Epidermal melanocyte (primary cell): Measurements from ENCODE around the gene PPP1R36.
"Not testable (repeated sequence)": the region's sequence is repeated elsewhere in the genome, so short reads cannot be mapped to it uniquely, and the experiment has no call there.

Experiments used
- DNase-seq: peaks from one replicate; pipeline ENCODE4 v3.0.0; 2011; ENCODE audit warnings: low spot score; ENCODE audit not compliant: insufficient read length

The PPP1R36 gene

GRCh38 chr14:64549791-64550620 lies at the start of gene PPP1R36:
Gene PPP1R36 (plus strand): TSS chr14:64549961. CDS start chr14:64549998, 37 bp downstream.
- no peak for DNase-seq

- DNase-seq: no peak
Observed at GRCh38 chr14:64500088-64500487, 49.7 kb upstream of the PPP1R36 start.

- DNase-seq: no peak
Observed at GRCh38 chr14:64501411-64502171, 48.2 kb upstream of the PPP1R36 start.

GRCh38 chr14:64502456-64502855 lies 47.3 kb upstream of the PPP1R36 start:
- no peak for DNase-seq

- DNase-seq: no peak
Observed at GRCh38 chr14:64502887-64503433, 46.8 kb upstream of the PPP1R36 start.

- peak; percentile 49 for DNase-seq
Observed at GRCh38 chr14:64503434-64504309, 46.1 kb upstream of the PPP1R36 start, which contains the start of gene ZBTB25. Gene ZBTB25 (minus strand): TSS chr14:64503838. CDS start chr14:64490533, 13,305 bp downstream.

- peak; percentile 41 for DNase-seq
Observed at GRCh38 chr14:64504310-64504896, 45.4 kb upstream of the PPP1R36 start, which contains the start of gene ZBTB1. Gene ZBTB1 (plus strand): TSS chr14:64504770. CDS start chr14:64521505, 16,735 bp downstream.

GRCh38 chr14:64504897-64505794 lies 44.6 kb upstream of the PPP1R36 start:
- peak; percentile 65 for DNase-seq

GRCh38 chr14:64506721-64507120 lies 43.0 kb upstream of the PPP1R36 start:
- DNase-seq: no peak

- DNase-seq: no peak
Observed at GRCh38 chr14:64507376-64508156, 42.2 kb upstream of the PPP1R36 start.

GRCh38 chr14:64508215-64508776 lies 41.5 kb upstream of the PPP1R36 start:
- no peak for DNase-seq

GRCh38 chr14:64509036-64509435 lies 40.7 kb upstream of the PPP1R36 start:
- DNase-seq: no peak

- DNase-seq: peak; percentile 33
Observed at GRCh38 chr14:64510825-64511671, 38.7 kb upstream of the PPP1R36 start.

GRCh38 chr14:64513271-64513670 lies 36.5 kb upstream of the PPP1R36 start:
- no peak for DNase-seq

- DNase-seq: no peak
Observed at GRCh38 chr14:64515053-64515452, 34.7 kb upstream of the PPP1R36 start.

- DNase-seq: no peak
Observed at GRCh38 chr14:64516969-64517368, 32.8 kb upstream of the PPP1R36 start.

GRCh38 chr14:64517667-64518066 lies 32.1 kb upstream of the PPP1R36 start:
- not testable (repeated sequence) for DNase-seq
